HG03571 (cell line): ENCODE data around the gene DARS1.

Source experiments
- ATAC-seq: cut with Tn5 transposase; IDR thresholded peaks from one replicate; pipeline ENCODE4 v1.9.1; 2021; ENCODE audit not compliant: unreplicated experiment

DARS1 gene

DNA sequence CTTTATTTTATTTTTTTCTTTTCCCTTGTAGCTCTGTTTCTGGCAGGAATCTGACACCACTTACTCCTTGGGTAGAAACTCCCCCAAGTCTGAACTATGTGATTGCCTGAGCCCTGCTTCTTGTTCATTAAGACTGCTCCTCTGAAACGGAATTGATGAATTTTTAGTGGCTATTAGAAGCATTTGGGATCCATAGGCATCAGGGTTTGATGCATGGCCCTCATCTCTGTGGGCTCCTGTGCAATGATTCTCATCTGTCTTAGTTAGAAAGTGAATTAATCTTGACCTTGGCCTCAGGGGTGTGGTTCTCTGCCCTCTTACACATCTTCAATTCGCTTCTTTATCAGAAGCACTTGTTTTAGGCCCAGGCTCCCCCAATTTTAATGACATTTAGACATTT lies 31.0 kb upstream of the DARS1 start:
- no peak for ATAC-seq

DNA sequence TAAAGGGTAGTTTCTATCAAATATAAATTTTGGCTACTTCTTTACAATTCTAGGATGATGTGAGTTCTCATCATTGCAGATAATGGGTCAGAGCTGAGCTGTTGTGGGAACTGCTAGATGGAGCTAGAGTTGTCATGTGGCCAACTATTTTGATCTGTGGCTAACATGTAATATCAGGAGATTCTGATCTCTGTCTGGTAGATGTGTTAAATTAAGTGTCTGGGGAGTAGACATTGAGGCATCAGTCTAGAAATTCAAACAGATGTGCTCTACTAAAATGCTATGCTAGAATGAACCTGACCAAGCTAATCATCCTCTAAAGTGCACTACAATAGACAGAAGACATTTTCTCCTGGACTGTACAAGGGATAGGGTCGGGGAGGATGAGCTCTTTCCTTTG lies 30.3 kb upstream of the DARS1 start:
- ATAC-seq, result no peak

- no peak for ATAC-seq
Measured at GRCh38 chr2:136014411-136014810, 29.0 kb upstream of the DARS1 start.

- no peak for ATAC-seq
Measured at GRCh38 chr2:136013955-136014354, 28.5 kb upstream of the DARS1 start.

- no peak for ATAC-seq
Measured at GRCh38 chr2:136013136-136013685, 27.8 kb upstream of the DARS1 start.

DNA sequence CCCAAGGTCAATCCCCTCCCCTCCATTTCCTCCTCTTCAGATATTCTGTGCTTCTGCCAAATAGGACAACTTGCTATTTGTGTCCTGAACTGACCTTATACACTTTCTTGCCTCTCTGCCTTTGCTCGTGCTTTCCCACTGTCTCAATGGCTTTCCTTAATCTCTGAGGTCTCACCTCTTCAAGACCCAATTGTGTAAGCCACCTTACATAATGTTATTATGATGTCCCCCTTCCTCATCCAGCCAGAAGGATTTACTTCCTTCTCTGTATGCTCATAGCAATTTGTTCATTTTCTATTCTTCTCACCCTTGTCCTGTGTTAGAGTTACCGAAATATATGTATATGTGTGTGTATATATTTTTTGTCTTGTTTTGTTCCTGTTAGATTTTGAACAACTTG lies 26.9 kb upstream of the DARS1 start:
- ATAC-seq, result no peak

DNA sequence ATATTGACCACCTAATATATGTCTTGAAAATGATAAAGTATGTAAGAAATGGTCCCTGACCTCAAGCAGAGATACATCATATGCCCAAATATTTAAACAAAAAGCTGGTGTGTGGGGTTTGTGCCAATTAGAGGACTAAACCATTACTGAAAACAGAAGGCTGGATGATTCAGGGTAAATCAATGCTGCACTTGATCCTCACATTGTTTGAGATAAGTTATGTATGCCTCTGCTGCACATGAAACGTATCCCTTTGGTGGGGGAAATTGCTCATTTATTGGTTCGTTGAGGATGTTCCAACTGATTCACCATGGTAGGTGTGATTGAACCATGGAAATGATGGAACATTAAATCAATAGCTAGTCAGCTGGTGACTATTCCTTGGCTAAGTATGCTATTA lies 24.7 kb upstream of the DARS1 start:
- no peak for ATAC-seq

DNA sequence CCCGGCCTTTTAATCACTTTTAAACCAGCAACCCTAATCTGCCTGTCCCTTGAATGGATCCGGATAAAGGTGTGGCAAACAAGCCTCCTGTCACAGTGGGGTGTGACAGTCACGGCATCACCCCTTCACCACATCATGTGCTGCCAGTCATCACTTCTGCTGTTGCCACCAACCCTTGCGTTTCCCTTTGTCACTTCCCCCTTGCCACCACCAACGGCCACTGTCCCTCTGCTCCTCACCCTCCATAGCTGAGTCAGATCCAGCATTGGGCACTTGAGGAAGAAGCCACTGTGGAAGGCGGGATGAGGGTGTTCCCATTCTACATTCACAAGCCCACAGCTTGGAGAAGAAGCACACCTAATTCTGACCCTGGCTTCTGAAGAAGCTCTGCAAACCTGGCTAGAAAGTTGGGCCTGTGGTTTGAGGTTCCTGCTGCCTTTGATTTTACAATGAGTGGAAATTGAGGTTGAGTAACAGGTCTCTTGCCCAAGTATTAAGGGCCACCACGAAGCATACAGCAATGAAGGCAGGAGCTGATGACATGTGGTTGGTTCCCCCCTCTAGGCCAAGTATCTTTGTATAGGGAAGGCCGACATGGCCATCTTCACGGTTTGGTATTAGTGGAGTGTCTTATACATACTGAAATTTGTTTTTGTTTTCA lies 22.9 kb upstream of the DARS1 start:
- ATAC-seq, result peak; percentile 55

DNA sequence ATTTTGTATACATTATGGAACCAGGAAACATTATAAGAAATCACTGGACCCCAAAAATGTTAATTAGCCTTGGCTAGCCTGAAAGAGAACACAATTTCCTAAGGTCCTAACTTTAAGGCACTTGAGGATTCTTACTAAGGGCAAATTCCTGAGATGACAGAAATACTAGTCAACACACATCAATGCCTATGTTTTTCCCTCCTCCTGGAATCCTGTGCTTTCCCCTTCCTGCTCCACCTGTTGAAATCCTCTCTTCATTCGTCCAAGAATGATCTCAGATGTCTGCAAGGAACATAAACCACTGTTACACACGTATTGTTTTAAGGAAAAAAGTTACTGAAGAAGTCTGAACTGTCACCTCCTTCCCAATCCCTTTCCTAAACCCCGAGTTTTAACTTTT lies 21.2 kb upstream of the DARS1 start:
- ATAC-seq, result no peak

DNA sequence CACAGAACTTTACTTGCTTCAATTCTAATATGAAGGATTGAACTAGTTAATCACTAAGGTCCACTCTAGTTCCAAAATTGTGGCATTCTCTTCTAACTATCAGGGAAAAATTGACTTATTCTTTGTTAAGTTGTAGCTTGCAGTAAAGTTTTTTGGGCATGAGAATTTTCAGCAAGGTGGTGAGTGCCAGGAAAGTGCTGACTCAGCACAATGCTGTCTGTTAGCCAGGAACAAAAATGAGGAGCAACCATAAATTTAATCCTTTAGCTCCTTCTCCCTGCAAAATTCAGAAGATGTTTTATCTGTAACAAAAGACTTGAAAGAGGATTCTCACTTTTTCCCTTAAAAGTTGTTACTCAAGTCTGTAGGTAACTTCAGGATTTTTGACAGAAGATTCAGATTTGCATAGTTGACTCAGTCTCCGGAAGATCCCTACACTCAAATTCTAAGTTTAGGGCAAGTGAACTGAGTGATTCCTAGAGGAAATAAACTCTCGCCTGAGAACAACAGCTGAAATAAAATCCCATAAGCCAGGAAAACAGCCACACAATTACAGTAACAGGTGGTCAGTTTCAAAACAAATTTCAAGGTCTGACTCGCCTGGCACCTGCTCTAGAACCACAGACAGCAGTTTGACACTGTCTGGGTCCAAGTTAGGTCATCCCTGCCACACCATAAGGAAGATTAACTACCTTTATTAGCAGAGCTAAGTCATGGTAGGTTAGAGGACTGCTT lies 20.2 kb upstream of the DARS1 start:
- ATAC-seq, result no peak

DNA sequence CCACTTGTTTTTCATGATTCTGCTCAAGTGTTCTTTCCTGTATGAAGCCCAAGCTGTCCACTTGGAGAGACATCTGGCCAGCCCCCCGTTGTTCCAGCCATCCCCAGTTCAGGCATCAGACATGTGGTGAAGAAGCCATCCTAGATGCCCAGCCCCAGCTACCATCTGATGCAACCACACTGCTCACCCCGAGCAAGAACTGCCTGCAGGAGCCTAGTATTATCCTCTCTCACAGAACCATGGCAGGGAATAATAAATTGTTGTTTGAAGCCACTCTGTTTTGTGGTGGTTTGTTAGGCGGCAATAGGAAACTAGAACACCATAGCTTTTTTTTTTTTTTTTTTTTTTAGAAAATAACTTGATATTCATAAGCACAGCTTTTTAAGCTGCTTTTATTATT lies 19.5 kb upstream of the DARS1 start:
- ATAC-seq, result no peak

DNA sequence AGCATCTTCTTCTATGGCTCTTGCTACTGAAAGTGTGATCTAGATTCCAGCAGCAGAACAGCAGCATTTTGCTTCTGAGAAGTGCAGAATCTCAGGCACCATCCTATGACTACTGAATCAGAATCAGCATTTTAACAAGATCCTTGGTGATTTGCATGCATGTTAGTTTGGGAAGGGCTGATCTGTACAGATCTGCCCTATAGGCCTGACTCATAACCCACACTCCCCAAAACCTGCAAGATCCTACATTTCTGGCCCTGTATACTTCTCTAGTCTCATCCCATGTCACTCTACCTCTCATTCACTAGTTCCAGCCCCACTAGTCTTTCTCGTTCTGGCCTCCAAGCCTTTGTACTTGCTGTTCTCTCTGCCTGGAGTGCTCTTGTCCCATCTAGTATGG lies 15.7 kb upstream of the DARS1 start:
- no peak for ATAC-seq

GRCh38 chr2:136000502-136000901 lies 15.1 kb upstream of the DARS1 start:
- peak; percentile 58 for ATAC-seq

DNA sequence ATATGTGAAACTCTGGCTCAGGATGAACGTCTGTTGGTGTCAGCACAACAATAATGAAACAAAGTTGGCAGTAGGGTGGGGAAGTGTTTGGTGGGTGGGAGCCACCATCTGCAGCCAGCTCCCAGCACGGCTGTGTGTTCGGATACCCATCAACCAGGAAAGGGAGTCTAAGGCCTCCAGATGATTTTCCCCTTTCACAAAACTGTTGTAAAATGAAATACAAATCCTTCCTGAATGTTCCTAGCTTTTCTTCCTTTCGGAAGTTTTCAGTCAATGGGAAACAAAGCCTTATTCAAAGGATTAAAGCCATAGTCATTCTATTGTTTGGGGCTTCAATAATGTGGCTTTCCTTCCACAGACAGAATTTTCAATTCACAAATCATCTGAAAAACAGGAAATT lies 14.5 kb upstream of the DARS1 start:
- ATAC-seq, result no peak

- ATAC-seq, result no peak
Measured at GRCh38 chr2:135998879-135999278, 13.5 kb upstream of the DARS1 start.

GRCh38 chr2:135997380-135997779 lies 12.0 kb upstream of the DARS1 start:
- ATAC-seq, result no peak

GRCh38 chr2:135996304-135996703 lies 10.9 kb upstream of the DARS1 start:
- no peak for ATAC-seq

DNA sequence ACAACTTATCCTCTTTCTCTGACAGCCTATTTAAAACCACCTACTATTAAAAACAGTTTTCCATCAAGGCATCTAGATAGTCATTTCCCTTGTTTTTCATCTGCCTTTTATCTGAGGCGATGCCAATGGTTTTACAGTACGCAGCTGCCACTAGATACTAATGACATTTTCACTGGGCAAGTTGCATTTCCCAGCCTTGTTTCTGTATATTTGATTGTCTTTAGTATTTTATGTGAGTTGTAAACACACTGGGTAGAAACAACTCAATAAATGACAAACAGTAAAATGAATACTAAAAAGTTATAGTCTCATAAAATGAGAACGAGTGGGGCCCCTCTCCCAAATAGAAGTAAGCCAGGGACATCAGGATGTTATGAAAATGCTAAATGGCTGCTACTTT lies 8.9 kb upstream of the DARS1 start:
- ATAC-seq, result no peak

DNA sequence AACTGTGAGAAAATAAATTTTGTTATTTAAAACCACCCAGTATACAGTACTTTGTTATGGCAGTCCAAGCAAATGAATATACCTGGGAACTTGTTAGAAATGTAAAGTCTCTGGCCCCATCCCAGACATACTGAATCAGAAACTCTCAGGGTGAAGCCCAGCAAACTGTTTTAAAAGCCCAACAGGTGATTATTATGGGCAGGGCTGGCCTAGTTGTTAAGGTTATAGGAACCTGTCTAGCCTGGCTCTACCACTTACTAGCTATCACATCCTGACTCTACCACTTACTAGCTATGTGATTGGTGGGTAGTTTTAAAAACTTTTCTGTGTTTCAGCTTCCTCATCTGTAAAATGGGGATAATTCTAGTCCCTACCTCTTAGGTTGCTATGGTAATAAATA lies 8.0 kb upstream of the DARS1 start:
- no peak for ATAC-seq

DNA sequence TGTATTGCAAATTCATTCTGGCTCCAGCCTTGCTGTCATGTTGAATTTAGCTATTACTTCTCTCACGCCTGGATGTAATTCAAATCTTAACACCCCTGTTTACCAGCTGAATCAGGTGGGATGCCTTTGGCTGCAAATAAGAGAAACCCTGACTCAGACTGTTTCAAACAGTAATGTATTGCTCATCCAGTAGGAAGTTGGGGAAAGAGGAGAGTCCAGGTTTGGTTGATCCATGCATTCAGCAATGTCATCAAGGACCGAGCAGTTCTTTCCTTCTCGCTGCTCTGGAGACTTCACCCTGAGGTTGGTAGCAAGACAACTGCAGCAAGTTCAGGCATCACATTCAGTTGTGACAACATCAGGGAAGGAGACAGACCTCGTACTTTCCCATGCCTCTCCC lies 6.4 kb upstream of the DARS1 start:
- ATAC-seq, result no peak

DNA sequence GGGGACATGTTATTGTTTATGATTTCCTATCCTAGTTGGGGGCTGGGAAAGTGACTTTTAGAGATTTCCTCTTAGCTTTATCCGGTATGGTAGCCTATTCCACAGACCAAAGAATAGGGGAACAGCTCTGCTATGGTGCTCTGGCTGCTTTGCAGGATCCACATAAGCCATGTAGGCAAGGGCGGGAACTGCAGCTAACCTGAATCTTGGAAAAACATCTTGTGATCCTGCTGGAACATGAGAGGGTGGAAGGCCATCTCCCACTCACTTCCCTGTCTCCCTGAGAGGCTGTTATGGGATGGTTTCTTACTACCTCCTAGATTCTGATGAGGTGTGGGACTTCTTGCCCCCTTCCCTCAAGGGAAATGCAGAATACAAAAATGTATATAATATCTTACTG lies 2.0 kb upstream of the DARS1 start:
- no peak for ATAC-seq

- no peak for ATAC-seq
Measured at GRCh38 chr2:135986507-135986906, 1.1 kb upstream of the DARS1 start.
